Fibroblast of pulmonary artery (primary cell): ENCODE data around the gene MTCL1.

ENCODE experiments used
- DNase-seq: peaks from one replicate; pipeline ENCODE4 v3.0.0-alpha.2; 2010; ENCODE audit warnings: low read depth
- H3K4me3 ChIP-seq: replicated peaks from 2 replicates; pipeline ENCODE4 v1.5.1; 2011; ENCODE audit warnings: low read depth, mild to moderate bottlenecking, control low read depth, low read length, moderate library complexity
- TF ChIP-seq, protein P1 (sequence below): IDR thresholded peaks from 2 replicates; pipeline ENCODE4 v1.5.1; 2011; ENCODE audit warnings: mild to moderate bottlenecking, control low read depth, low read length, inconsistent platforms; ENCODE audit errors: missing control alignments

The MTCL1 gene

DNA sequence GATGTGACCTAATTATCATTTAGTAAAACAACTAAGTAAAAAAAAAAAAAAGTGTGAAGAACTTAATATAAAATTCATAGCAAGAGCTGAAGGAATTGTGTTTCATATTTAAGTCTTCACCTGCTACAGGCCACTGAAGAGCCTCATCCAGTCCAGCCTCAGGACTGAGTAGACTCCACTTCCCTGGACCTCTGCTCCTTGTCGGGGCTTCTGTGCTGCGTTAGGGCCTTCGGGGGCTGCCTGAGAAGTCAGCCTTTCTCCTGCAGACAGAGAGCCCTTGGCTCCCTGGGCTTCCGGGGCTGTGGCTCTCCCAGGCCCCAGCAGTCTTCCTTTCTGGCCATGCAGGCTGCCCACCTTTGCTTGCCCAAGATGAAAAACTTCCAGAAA is 95.5 kb downstream of the MTCL1 start:
- no peak overlapping the region for H3K4me3 ChIP-seq
- DNase-seq, result no peak
- TF ChIP-seq, protein P1, sequence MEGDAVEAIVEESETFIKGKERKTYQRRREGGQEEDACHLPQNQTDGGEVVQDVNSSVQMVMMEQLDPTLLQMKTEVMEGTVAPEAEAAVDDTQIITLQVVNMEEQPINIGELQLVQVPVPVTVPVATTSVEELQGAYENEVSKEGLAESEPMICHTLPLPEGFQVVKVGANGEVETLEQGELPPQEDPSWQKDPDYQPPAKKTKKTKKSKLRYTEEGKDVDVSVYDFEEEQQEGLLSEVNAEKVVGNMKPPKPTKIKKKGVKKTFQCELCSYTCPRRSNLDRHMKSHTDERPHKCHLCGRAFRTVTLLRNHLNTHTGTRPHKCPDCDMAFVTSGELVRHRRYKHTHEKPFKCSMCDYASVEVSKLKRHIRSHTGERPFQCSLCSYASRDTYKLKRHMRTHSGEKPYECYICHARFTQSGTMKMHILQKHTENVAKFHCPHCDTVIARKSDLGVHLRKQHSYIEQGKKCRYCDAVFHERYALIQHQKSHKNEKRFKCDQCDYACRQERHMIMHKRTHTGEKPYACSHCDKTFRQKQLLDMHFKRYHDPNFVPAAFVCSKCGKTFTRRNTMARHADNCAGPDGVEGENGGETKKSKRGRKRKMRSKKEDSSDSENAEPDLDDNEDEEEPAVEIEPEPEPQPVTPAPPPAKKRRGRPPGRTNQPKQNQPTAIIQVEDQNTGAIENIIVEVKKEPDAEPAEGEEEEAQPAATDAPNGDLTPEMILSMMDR, result no peak

DNA sequence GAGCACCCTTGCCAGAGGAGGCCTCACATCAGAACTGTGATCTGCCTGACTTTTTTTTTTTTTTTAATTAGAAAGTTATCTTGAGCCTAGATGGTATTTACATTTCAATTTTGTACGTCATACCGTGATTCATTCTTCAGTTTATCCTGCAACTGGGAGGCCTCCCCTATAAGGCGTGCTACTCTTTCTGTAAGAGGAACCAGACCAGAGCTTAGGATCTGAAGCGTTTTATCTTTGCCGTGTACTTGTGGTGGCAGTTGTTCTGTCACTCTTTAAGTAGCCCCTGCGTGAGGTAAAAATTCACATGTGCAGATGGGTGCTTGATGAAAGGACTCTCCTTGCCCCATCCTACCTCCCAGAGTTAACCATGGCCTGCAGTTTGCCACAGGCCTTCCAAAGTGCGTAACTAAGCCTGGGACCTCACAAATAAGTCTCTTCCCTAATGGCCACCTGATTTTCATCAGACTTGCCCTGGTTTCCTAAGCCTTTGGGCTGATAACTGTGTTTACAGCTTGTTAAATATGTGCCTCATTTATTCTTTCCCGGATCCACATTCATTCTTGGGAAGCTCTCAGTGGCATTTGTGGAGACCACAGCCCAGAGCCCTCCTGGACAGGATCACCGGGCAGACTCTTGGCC is 96.0 kb downstream of the MTCL1 start:
- peak; percentile 85 for DNase-seq
- TF ChIP-seq, protein P1, result no peak
- H3K4me3 ChIP-seq, result no peak overlapping the region

DNA sequence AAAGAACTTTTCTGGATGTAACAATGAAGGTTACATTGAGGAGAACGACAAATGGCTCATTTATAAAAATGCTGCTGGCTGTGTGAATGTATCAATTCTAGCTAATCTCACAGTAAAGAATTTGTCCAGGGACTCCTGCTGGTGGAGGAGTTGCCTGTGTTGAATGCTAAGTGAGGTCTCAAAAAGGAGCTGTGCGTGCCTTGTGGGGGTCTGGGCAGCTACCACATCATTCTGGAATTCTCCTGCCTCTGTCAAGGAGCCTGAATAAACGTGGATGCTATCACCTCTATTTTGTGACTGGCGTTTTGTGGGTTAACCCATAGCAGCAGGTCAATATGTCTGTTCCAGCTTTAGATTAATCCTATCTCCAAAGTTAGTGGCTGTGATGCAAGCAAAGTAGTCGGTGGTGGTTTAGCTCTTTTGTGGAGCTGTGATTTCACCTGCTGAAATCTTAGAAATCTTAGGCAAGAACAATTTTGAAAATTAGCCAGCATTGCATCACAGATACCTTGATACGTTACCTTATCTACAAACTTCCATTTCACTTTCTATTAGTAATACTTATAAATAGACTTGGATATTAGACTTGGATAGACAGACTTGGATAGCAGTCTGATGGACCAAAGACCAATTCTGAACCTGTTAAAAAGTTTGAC is 96.8 kb downstream of the MTCL1 start:
- no peak for DNase-seq
- no peak overlapping the region for H3K4me3 ChIP-seq
- TF ChIP-seq, protein P1, result peak; percentile 13

DNA sequence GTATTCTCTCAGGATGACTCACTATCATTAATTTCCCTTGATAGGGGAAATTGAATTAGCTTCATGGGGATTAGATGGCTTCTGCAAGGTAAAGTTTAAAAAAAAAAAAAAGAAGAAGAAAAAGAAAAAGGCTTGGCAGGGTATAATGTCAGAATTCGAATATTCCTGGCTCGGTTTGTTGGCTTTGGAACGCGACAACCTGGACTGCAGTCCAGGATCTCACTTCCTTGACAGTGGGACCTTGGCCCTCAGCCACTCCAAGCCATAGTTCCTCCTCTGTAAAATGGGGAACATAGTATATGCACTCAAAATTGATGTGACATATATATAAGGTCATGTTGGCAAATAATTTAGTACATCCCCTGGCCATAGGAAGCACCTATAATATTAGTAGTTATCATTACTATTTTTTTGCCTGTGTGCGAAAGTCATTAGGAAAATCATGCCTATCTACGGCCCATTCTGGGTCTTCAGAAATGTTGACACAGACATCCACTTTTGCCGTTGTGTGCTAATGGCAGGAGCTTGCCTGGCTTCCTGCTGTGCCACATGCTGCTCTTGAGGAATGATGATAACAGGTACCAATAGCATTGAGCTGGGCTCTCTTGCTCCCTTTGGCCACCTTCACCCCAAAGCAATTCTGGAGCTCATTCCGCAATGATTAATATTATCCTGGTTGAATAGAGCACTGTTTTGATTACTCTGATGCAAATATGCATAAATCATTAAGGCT is 97.9 kb downstream of the MTCL1 start:
- DNase-seq, result no peak
- no peak overlapping the region for H3K4me3 ChIP-seq
- TF ChIP-seq, protein P1, result no peak

DNA sequence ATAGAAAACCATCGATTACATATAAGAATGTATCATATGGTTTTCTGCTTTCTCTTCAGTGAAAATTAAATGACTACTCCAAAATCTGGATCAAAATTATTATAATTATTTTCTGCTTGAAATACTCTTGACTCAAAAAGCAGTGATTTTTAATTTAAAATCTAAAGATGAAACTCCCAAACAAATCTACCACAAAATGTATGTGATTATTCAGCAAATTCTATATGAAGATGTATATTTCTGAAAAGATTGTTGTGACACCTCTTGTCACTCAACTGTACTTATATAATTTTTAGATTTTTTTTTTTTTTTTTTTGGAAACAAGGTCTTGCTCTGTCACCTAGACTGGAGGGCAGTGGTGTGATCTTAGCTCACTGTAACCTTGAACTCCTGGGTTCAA is 98.6 kb downstream of the MTCL1 start:
- no peak for DNase-seq
- TF ChIP-seq, protein P1, result no peak
- no peak overlapping the region for H3K4me3 ChIP-seq

DNA sequence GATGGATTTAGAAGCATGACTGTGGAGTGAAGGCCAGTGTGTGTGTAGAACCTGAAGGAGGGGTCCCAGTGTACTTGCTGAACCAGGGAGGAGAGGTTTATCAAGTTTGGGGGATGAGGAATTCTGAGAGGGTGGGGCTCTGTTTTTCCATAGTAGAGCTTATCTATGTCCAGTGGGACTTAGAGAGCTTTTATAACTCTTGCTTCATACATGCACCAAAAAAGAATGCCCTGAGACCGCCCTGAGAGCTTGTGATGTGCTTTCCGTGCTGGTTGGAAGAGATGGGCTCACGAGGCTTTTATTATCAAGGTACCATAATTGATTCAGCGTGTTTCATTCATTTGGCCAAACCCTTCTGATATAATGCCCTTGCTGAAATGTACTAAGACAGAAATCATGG is 100.2 kb downstream of the MTCL1 start:
- TF ChIP-seq, protein P1, result no peak
- H3K4me3 ChIP-seq, result no peak overlapping the region
- no peak for DNase-seq
